ENCODE results near the gene RAC2.
A peak's percentile ranks its signal among the peaks of the same experiment; 100 is the strongest.
"Not testable (repeated sequence)": the region's sequence is repeated elsewhere in the genome, so short reads cannot be mapped to it uniquely, and the experiment has no call there.

RAC2 gene

GRCh38 chr22:37202001-37202555 lies 42.0 kb downstream of the RAC2 start:
- ATAC-seq: no peak

- ATAC-seq: not testable (repeated sequence)
These were observed 42.6 kb downstream of the RAC2 start for GRCh38 chr22:37201443-37201820.

GRCh38 chr22:37199760-37200108 lies 44.3 kb downstream of the RAC2 start:
- ATAC-seq: peak; percentile 0 to 1

- peak; percentile 94 to 97 for ATAC-seq
These were observed 44.8 kb downstream of the RAC2 start for GRCh38 chr22:37199103-37199759.

- ATAC-seq: peak; percentile 41 to 44
These were observed 45.6 kb downstream of the RAC2 start for GRCh38 chr22:37198258-37199102.

GRCh38 chr22:37197451-37198257 lies 46.4 kb downstream of the RAC2 start:
- ATAC-seq: no peak

GRCh38 chr22:37196539-37197450 lies 47.3 kb downstream of the RAC2 start:
- ATAC-seq: no peak

- ATAC-seq: no peak
These were observed 48.1 kb downstream of the RAC2 start for GRCh38 chr22:37195921-37196320.

- no peak for ATAC-seq
These were observed 49.3 kb downstream of the RAC2 start for GRCh38 chr22:37194750-37195149.

- ATAC-seq: peak; percentile 23 to 30
These were observed 50.4 kb downstream of the RAC2 start for GRCh38 chr22:37193629-37194191.

GRCh38 chr22:37192741-37193140 lies 51.3 kb downstream of the RAC2 start:
- ATAC-seq: no peak

- no peak for ATAC-seq
These were observed 51.9 kb downstream of the RAC2 start for GRCh38 chr22:37192204-37192603.

- no peak for ATAC-seq
These were observed 53.7 kb downstream of the RAC2 start for GRCh38 chr22:37190262-37190780.

GRCh38 chr22:37188901-37189466 lies 55.1 kb downstream of the RAC2 start:
- peak; percentile 19 to 21 for ATAC-seq

GRCh38 chr22:37187891-37188761 lies 55.9 kb downstream of the RAC2 start, which contains the start of gene C1QTNF6:
TSS of gene C1QTNF6 (minus strand) at chr22:37188247. CDS start at chr22:37188213, 34 bp downstream.
- peak; percentile 23 to 31 for ATAC-seq

- no peak for ATAC-seq
These were observed 56.5 kb downstream of the RAC2 start for GRCh38 chr22:37187552-37187890.

- no peak for ATAC-seq
These were observed 57.0 kb downstream of the RAC2 start for GRCh38 chr22:37186997-37187522.

GRCh38 chr22:37186228-37186996 lies 57.7 kb downstream of the RAC2 start:
- ATAC-seq: peak; percentile 66 to 67
